HCT116 (cell line): ENCODE data around the gene RPL29. TPM values are rescaled to one million over a fixed set of nuclear protein-coding genes. Genes with fewer than 3 reads are reported as not detected.
A peak's percentile ranks its signal among the peaks of the same experiment; 100 is the strongest.

Experiments
- ATAC-seq: fragments of 200-7000 bp; cut with Tn5 transposase; 2 replicates; pipeline ENCODE4 v1.9.1; 2020; ENCODE audit warnings: mild to moderate bottlenecking, moderate library complexity
- BruUV-seq: library from RNA; stranded (reverse); fragments of 400-500 nt; replicated peaks from 2 replicates; lab custom pipeline; 2021; lab: Mats Ljungman, UMichigan
- CTCF ChIA-PET: fragments of 300-600 bp; sonication (Branson Sonifier 250); formaldehyde crosslinking; loops from one replicate; lab custom pipeline; 2021; ENCODE audit warnings: antibody characterized with exemption; lab: Charles Lee
- POLR2A ChIA-PET: fragments of 300-600, 350-600 bp; sonication (Branson Sonifier 250); formaldehyde crosslinking; loops from one replicate; lab custom pipeline; 2021; ENCODE audit warnings: antibody characterized with exemption; lab: Charles Lee
- RAD21 ChIA-PET, 2 experiments: fragments of 300-600 bp; sonication (Branson Sonifier 250); formaldehyde crosslinking; loops; one replicate each; lab custom pipeline; 2023; ENCODE audit warnings: low total read pairs in 2 of 2; ENCODE audit not compliant: uncharacterized antibody in 2 of 2, unreplicated experiment in 2 of 2, low non-redundant PET in 1 of 2; lab: Charles Lee
- DNase-seq: peaks from one replicate; pipeline ENCODE4 v3.0.0-alpha.2; 2010; ENCODE audit warnings: low read depth, low spot score
- H2AFZ ChIP-seq: fragments of 200-600 bp; shearing (Covaris generic), sonication (generic); 2 replicates; pipeline ENCODE4 v1.6.1; 2017; ENCODE audit warnings: low read depth, mixed run types, mixed read lengths, antibody characterized with exemption, low read length; ENCODE audit not compliant: poor library complexity, severe bottlenecking
- H3K27ac ChIP-seq: 2 replicates; pipeline ENCODE4 v1.5.1; 2012; ENCODE audit warnings: low read depth, low read length
- H3K27me3 ChIP-seq: fragments of 200-600 bp; sonication (generic); 2 replicates; pipeline ENCODE4 v1.6.1; 2016; ENCODE audit warnings: mixed run types, low read length, mixed read lengths; ENCODE audit not compliant: insufficient read depth
- H3K36me3 ChIP-seq, 2 experiments: fragments of 200-500 bp in 1 of 2; fragments of 200-600 bp in 1 of 2; sonication (Bioruptor generic) in 1 of 2; sonication (generic) in 1 of 2; 2 replicates each; pipeline versions ENCODE4 v1.5.1 to v1.6.1; 2014 to 2016; ENCODE audit warnings: low read length in 2 of 2, inconsistent platforms in 1 of 2, mixed read lengths in 1 of 2, mixed run types in 1 of 2; ENCODE audit not compliant: insufficient read depth in 2 of 2, control insufficient read depth in 1 of 2
- H3K4me1 ChIP-seq, 2 experiments: fragments of 200-600 bp in 1 of 2; sonication (generic) in 1 of 2; 2 replicates each; pipeline versions ENCODE4 v1.5.1 to v1.6.1; 2012 to 2017; ENCODE audit warnings: low read length in 2 of 2, inconsistent platforms in 1 of 2, mild to moderate bottlenecking in 1 of 2, mixed read lengths in 1 of 2, mixed run types in 1 of 2, moderate library complexity in 1 of 2; ENCODE audit not compliant: insufficient read depth in 2 of 2, control insufficient read depth in 1 of 2
- H3K4me2 ChIP-seq: fragments of 200-600 bp; sonication (generic); 2 replicates; pipeline ENCODE4 v1.6.1; 2017; ENCODE audit warnings: mixed run types, low read length, mixed read lengths
- H3K4me3 ChIP-seq, 2 experiments: fragments of 200-600 bp in 1 of 2; sonication (generic) in 1 of 2; replicated peaks in 1 of 2; 2 replicates each; pipeline ENCODE4 v1.5.1; 2011 to 2016; ENCODE audit warnings: low read length in 2 of 2, control low read depth in 1 of 2, low read depth in 1 of 2, mild to moderate bottlenecking in 1 of 2, mixed read lengths in 1 of 2, mixed run types in 1 of 2
- H3K79me2 ChIP-seq: fragments of 200-600 bp; sonication (generic); 2 replicates; pipeline ENCODE4 v1.6.1; 2017; ENCODE audit warnings: mild to moderate bottlenecking, mixed run types, low read length, moderate library complexity, mixed read lengths; ENCODE audit not compliant: insufficient read depth
- H3K9ac ChIP-seq: fragments of 200-600 bp; sonication (generic); 2 replicates; pipeline ENCODE4 v1.6.1; 2016; ENCODE audit warnings: low read length, mixed read lengths
- H3K9me2 ChIP-seq: fragments of 200-600 bp; sonication (generic), shearing (Covaris generic); 2 replicates; pipeline ENCODE4 v1.6.1; 2017; ENCODE audit warnings: mixed run types, mild to moderate bottlenecking, moderate library complexity; ENCODE audit not compliant: insufficient read depth
- H3K9me3 ChIP-seq, 2 experiments: fragments of 200-500 bp in 1 of 2; fragments of 200-600 bp in 1 of 2; sonication (Bioruptor generic) in 1 of 2; sonication (generic) in 1 of 2; 2 replicates each; pipeline ENCODE4 v1.6.1; 2014 to 2017; ENCODE audit warnings: low read length in 2 of 2, mixed read lengths in 2 of 2, inconsistent platforms in 1 of 2, low read depth in 1 of 2, mild to moderate bottlenecking in 1 of 2, mixed run types in 1 of 2, moderate library complexity in 1 of 2; ENCODE audit not compliant: control insufficient read depth in 1 of 2, insufficient read depth in 1 of 2
- H4K20me1 ChIP-seq: fragments of 200-600 bp; sonication (generic), shearing (Covaris generic); 2 replicates; pipeline ENCODE4 v1.6.1; 2017; ENCODE audit warnings: mixed run types, mild to moderate bottlenecking, moderate library complexity; ENCODE audit not compliant: insufficient read depth
- CBX3 ChIP-seq: IDR thresholded peaks from 2 replicates; pipeline ENCODE4 v1.6.1; 2012; ENCODE audit warnings: low read depth
- CEBPB ChIP-seq: IDR thresholded peaks from 2 replicates; pipeline ENCODE4 v1.6.1; 2012; ENCODE audit warnings: low read depth
- ELF1 ChIP-seq: IDR thresholded peaks from 2 replicates; pipeline ENCODE4 v1.6.1; 2012; ENCODE audit warnings: low read depth, borderline replicate concordance
- EZH2phosphoT487 ChIP-seq: fragments of 200-600 bp; IDR thresholded peaks from 2 replicates; pipeline ENCODE4 v1.6.1; 2018; ENCODE audit warnings: antibody characterized with exemption, borderline replicate concordance
- JUND ChIP-seq: IDR thresholded peaks from 2 replicates; pipeline ENCODE4 v1.6.1; 2012
- MAX ChIP-seq: IDR thresholded peaks from 2 replicates; pipeline ENCODE4 v1.6.1; 2012
- POLR2A ChIP-seq: IDR thresholded peaks from 2 replicates; pipeline ENCODE4 v1.7.0; 2011; ENCODE audit warnings: borderline replicate concordance; ENCODE audit not compliant: insufficient read depth, insufficient read length; ENCODE audit errors: extremely low read depth
- POLR2AphosphoS5 ChIP-seq: IDR thresholded peaks from 2 replicates; pipeline ENCODE4 v1.6.1; 2011; ENCODE audit warnings: mild to moderate bottlenecking, low read depth, low read length, moderate library complexity
- RAD21 ChIP-seq: IDR thresholded peaks from 2 replicates; pipeline ENCODE4 v1.6.1; 2012; ENCODE audit warnings: low read depth, mild to moderate bottlenecking
- SP1 ChIP-seq: IDR thresholded peaks from 2 replicates; pipeline ENCODE4 v1.6.1; 2012; ENCODE audit warnings: low read depth
- SRF ChIP-seq: IDR thresholded peaks from 2 replicates; pipeline ENCODE4 v1.6.1; 2012; ENCODE audit warnings: low read depth
- TCF7L2 ChIP-seq: IDR thresholded peaks from 2 replicates; pipeline ENCODE4 v1.7.0; 2011; ENCODE audit warnings: borderline replicate concordance, inconsistent platforms; ENCODE audit not compliant: insufficient read depth, insufficient read length; ENCODE audit errors: extremely low read depth
- ZFX ChIP-seq: fragments of 450-650 bp; IDR thresholded peaks from 2 replicates; pipeline ENCODE4 v1.6.1; 2017
- ZNF274 ChIP-seq: fragments of 200-500 bp; sonication (Bioruptor generic); IDR thresholded peaks from 2 replicates; pipeline ENCODE4 v1.6.1; 2014; ENCODE audit warnings: mild to moderate bottlenecking, low read depth, low read length, inconsistent platforms
- intact Hi-C: fragments of 100-400 bp; cut with micrococcal nuclease; formaldehyde crosslinking; loops from 2 replicates; pipeline ENCODE4 v1.10.0; 2022
- total RNA-seq: library from RNA; stranded (reverse); gene quantifications from one replicate; pipeline ENCODE4 v1.2.1, GENCODE V29; 2021; ENCODE audit not compliant: unreplicated experiment
- TF ChIP-seq, protein P1 (sequence below): IDR thresholded peaks from 2 replicates; pipeline ENCODE4 v1.6.1; 2011; ENCODE audit warnings: mild to moderate bottlenecking, low read length, moderate library complexity; ENCODE audit not compliant: insufficient replicate concordance; ENCODE audit errors: extremely low read depth

RPL29 gene
- total RNA-seq, 1 experiment from 2014 or later, result 1,880 TPM

GRCh38 chr3:51967384-51968169 lies 28.1 kb downstream of the RPL29 start, which contains the start of gene PCBP4:
PCBP4 (minus strand) TSS chr3:51967454; CDS start chr3:51961240, 6,214 bp downstream.
- no peak for DNase-seq
- intact Hi-C loops, result no loop called here
- TF ChIP-seq SRF (no peak), ZFX (no peak; the same call in 1 of the 2 replicates), ELF1 (no peak), CEBPB (no peak), CBX3 (no peak), SP1 (no peak), EZH2phosphoT487 (no peak), JUND (no peak), MAX (no peak), RAD21 (no peak), POLR2A (peak; percentile 35), TCF7L2 (peak; percentile 35), ZNF274 (no peak), POLR2AphosphoS5 (peak; percentile 59)
- TF ChIP-seq, protein P1, sequence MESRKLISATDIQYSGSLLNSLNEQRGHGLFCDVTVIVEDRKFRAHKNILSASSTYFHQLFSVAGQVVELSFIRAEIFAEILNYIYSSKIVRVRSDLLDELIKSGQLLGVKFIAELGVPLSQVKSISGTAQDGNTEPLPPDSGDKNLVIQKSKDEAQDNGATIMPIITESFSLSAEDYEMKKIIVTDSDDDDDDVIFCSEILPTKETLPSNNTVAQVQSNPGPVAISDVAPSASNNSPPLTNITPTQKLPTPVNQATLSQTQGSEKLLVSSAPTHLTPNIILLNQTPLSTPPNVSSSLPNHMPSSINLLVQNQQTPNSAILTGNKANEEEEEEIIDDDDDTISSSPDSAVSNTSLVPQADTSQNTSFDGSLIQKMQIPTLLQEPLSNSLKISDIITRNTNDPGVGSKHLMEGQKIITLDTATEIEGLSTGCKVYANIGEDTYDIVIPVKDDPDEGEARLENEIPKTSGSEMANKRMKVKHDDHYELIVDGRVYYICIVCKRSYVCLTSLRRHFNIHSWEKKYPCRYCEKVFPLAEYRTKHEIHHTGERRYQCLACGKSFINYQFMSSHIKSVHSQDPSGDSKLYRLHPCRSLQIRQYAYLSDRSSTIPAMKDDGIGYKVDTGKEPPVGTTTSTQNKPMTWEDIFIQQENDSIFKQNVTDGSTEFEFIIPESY, result no peak
- TF ChIP-seq, all 23 proteins: peak for 3
- peaks cover 24 to 56% of the 10 kb centered on the region in 2 experiments for H3K4me1 ChIP-seq
- H3K9me2 ChIP-seq, result no peaks in the 10 kb centered on the region
- H3K9me3 ChIP-seq, result no peaks in the 10 kb centered on the region
- peak within 1 kb of the TSS; percentile 99 for H3K4me2 ChIP-seq
- BruUV-seq, result no TSS peak
- no peaks in the 10 kb centered on the region for H3K27me3 ChIP-seq
- peak within 1 kb of the TSS; percentile 67 to 71 for H3K4me3 ChIP-seq
- CTCF ChIA-PET, result interaction anchor here (1.5 to 1.7 kb wide), 2 partner anchors 14 to 26 kb away, joined by 4 to 5 read pairs; partner anchors contain the start of genes PARP3 and RRP9
- peak within 1 kb of the TSS; percentile 82 for H3K27ac ChIP-seq
- H3K9ac ChIP-seq, result peak within 1 kb of the TSS; percentile 81
- POLR2A ChIA-PET, result interaction anchor here (1.2 kb wide), 1 partner anchor 24 kb away, joined by 4 read pairs; no protein-coding TSS in a partner anchor
- no peak within 1 kb of the TSS for H2AFZ ChIP-seq
- ATAC-seq, result peak; percentile 74
- RAD21 ChIA-PET, result interaction anchor here in 1 of 2 experiments (0.7 kb wide), 1 partner anchor 27 kb away, joined by 6 read pairs; no protein-coding TSS in a partner anchor
- peaks cover 5 to 18% of the 10 kb centered on the region in 2 experiments; a peak in 2 of 4 replicates for H3K36me3 ChIP-seq
- H3K79me2 ChIP-seq, result peaks cover 34% of the 10 kb centered on the region
- 0 out of 2 replicates have a peak, but pooled peaks cover 4% of the 10 kb centered on the region for H4K20me1 ChIP-seq
